CD4-positive, alpha-beta T cell treated with Interleukin-4 for 4 hours (primary cell): ENCODE measurements around the gene SCN2A.

ENCODE experiments used
- DNase-seq: peaks from one replicate; pipeline ENCODE4 v3.0.0-alpha.2; 2020

SCN2A gene

GRCh38 chr2:165239230-165239629 lies at the start of gene SCN2A:
Gene SCN2A (plus strand): TSS chr2:165239414. CDS start chr2:165295824, 56,410 bp downstream.
- DNase-seq, result no peak

- no peak for DNase-seq
Observed at GRCh38 chr2:165191096-165191728, 48.0 kb upstream of the SCN2A start.

DNA sequence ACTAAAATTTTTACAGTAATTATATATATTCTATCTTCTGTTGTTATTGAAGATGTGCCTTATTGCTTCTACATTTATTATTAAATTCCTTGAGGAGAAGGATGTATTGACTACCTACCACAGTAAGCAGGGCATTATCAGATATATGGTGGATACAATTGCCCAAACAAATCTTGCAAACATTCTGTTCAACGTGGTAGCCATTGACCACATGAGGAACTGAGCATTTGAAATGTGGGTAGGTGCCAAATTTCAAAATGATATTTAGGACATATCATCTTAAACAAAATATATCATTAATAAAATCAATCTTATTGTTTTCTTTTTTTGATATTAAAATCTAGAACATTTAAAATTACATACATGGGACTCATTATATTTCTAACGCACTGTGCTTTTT lies 46.5 kb upstream of the SCN2A start:
- DNase-seq, result no peak

DNA sequence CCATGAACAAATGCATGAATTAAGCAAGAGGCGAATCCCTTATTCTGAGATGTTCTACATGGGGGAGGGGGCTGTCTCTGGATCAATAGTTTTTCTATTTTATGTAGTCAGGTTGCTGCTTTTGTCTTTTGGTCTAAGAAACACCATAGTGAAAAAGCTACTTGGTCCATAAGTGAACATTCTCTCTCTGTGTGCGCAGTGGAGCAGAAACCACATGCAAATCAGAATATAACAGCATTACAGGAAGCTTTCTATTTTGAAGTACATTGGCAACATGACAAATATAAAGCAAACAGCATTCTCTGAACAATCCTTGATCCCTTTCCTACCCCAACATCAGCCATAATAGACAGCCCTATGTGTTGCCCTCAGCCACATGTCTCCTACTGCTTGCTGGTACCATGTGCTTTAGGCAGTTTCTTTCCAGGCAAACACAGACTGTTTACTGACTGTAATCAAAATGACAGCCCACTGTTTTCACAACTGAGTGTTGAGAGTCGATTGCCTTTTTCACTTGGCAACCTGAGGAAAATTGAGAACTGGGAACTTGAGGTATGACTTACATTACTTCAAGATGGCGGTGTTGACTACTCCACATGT lies 45.9 kb upstream of the SCN2A start:
- no peak for DNase-seq

DNA sequence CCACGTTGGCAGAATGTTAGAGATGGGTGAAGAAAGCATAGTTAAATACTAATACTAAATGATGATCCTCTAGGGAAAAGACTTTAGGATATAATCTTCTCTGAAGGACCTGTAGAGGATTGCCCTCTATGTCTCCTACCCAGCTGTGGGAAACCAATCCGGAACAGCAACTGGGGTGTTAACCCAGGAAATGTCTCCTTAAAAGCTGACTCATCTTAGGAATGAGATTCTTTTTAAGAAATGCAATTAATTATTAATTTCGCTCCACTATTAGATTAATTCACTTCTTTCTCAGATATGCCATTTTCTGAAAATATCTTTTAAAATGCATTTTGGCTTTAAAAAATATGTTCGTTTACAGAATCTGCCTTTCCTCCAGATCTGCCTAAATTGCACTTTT lies 42.8 kb upstream of the SCN2A start:
- DNase-seq, result no peak

- DNase-seq, result no peak
Observed at GRCh38 chr2:165197346-165197745, 41.9 kb upstream of the SCN2A start.

- no peak for DNase-seq
Observed at GRCh38 chr2:165198181-165198580, 41.0 kb upstream of the SCN2A start.

- DNase-seq, result no peak
Observed at GRCh38 chr2:165202239-165202638, 37.0 kb upstream of the SCN2A start.

GRCh38 chr2:165203689-165204559 lies 35.3 kb upstream of the SCN2A start, which contains the start of gene SCN3A:
Gene SCN3A (minus strand): TSS chr2:165204050. CDS start chr2:165176394, 27,656 bp downstream.
- no peak for DNase-seq

DNA sequence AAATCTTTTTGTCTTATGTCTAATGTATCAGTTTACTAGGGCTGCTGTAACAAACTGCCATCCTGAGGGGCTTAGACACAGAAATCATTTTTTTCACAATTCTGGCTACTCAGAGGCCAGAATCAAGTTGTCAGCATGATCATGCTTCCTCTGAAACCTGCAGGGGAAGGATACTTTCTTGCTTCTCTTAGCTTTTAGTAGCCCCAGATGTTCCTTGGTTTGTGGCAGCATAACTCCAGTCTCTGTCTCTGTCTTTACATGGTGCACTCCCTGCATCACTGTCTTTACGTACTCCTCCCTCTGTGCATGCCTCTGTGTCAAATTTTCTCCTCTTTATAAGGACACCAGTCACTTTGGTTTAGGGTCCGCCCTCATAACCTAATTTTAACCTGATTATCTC lies 33.3 kb upstream of the SCN2A start:
- no peak for DNase-seq

GRCh38 chr2:165208094-165208493 lies 31.1 kb upstream of the SCN2A start:
- DNase-seq, result no peak

- no peak for DNase-seq
Observed at GRCh38 chr2:165214093-165214492, 25.1 kb upstream of the SCN2A start.

GRCh38 chr2:165219481-165219880 lies 19.7 kb upstream of the SCN2A start:
- no peak for DNase-seq

DNA sequence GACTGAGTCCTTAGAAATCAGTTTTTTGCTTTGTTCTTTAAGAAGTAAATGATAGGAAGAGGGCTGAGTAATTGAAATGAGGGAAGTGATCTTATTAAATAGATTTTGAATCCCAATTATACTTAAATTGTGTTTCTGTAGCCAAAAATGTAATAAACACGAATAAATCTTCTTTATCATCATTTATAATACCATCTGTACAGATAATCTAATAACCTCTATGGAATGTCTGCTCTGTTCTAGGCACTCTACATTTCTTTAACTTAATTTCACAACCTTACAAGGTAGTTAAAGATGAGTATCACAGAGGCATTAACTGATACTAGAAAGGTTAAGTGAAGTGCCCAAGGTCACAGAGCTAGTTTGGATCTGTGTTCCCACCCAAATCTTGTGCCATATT lies 14.3 kb upstream of the SCN2A start:
- no peak for DNase-seq

GRCh38 chr2:165227571-165227970 lies 11.6 kb upstream of the SCN2A start:
- no peak for DNase-seq

- no peak for DNase-seq
Observed at GRCh38 chr2:165237056-165237455, 2.2 kb upstream of the SCN2A start.

DNA sequence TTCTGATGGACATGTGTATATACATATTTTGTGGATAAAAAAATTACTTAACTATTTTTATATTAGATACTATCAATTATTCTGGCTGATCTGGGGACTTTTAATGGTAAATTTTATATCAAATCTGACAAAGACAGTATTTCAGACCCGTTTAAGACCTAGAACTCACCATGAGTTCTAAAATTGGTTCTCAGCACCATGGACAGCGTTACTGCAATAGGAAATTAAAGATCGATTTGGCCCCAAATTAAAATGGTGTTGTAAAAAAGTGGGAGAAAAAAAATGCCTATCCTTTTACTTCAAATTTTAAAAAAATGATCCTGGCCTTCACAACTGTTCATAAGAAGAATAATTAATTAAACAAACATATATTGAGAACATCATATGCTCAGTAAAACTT lies 919 bp upstream of the SCN2A start:
- no peak for DNase-seq

DNA sequence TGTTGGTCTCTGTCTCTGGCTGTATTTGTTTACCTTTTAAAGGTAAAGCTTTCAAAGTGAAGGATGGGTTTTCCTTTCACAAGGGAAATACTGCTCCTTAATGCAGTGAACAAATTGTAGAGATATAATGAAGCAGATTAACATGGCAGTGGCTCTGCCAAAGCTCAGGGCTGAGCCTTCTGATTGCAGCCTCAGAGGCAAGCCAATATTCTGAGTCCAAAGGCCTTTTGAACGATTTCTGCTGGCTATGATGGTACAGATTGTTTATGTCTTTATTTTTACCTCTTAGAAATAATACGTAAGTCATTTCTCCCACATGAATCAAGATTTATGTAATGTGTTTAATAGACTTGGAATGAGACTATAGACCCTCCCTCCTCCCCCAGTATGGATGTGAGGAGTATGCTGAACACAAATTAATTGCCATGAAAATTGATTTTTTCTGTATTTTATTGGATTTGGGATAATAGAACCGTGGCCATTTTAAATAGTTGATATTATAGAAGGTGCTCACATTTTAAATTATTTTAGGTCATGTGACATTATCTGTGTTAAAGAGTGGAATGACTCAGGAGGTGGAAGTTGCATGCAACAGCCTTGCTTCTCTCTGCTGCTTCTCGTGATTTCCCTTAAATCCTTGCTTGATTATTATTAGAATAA lies 772 bp downstream of the SCN2A start:
- DNase-seq, result no peak

DNA sequence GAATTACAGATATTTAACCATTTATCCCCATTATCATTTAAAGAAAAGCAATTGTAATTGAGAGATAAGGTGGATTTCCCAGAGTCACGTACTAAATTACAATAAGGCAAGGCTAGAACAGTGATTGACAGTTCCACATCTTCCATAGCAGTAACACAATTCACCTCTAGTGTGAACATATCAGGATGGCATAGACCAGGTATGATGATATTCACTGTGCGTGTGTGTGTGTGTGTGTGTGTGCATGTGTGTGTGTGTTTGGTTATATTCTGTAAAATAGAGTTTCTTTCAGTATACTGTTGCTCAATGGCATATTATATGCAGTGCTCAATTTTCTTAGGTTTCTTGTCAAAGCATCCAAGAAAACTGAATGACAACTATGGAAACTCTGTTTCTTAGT lies 1.7 kb downstream of the SCN2A start:
- no peak for DNase-seq

GRCh38 chr2:165245081-165245793 lies 6.0 kb downstream of the SCN2A start:
- no peak for DNase-seq

DNA sequence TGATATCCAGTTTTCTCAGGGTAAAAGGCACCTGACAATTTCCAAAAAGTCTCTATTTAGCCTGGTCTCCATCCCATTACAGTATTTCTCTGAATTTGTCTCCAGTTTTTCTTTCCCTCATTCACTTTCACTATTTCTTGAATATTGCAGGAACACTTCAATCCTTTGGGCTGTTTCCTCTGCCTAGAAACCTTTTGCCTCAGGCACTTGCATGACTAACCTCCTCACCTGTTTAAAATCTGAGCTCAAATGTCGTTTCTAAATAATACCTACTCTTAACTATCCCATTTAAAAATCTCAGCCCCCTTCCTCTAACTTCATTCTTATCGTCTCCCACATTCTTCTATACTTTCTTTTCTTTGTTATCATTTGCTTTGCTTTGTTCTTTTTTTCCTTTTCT lies 9.0 kb downstream of the SCN2A start:
- no peak for DNase-seq

GRCh38 chr2:165251366-165251765 lies 12.2 kb downstream of the SCN2A start:
- no peak for DNase-seq

DNA sequence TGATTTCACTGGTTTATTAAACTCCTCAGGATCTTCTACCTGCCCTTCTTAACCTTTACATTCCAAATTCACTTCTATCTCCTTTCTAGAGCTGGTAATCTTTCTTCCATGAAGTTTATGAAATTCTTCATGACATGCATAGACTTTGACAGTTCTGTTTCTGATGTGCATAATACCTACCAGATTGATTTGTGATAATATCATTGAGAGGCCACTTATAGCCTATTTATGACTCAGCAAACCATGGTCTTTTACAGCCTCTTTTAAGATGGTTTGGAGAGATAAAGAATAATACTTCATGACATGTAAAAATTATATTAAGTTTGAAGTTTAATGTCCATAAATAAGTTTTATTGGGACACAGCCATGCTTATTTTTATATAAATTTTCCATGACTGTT lies 14.0 kb downstream of the SCN2A start:
- no peak for DNase-seq
